Mammary epithelial cell (primary cell): ENCODE measurements around the gene NDRG4.

Experiments used
- CTCF ChIP-seq, 2 donors: IDR thresholded peaks in 1 of 2; conservative IDR thresholded peaks in 1 of 2; 2 replicates each; pipeline ENCODE4 v1.5.1; 2011 to 2012; ENCODE audit warnings: inconsistent platforms in 2 of 2, low read length in 2 of 2, mild to moderate bottlenecking in 2 of 2, control low read depth in 1 of 2, low read depth in 1 of 2; ENCODE audit not compliant: insufficient read depth in 1 of 2; ENCODE audit errors: extremely low read depth in 1 of 2
- EZH2 ChIP-seq: IDR thresholded peaks from 2 replicates; pipeline ENCODE4 v1.6.1; 2012; ENCODE audit warnings: low read length, inconsistent platforms, borderline replicate concordance

- TF ChIP-seq CTCF (conservative IDR thresholded peaks at IDR 0.05 in 1 of 2, IDR thresholded peaks at IDR 0.05 in 1 of 2; ENCODE audit: extremely low read depth in 1 of 2, insufficient read depth in 1 of 2, low read depth in 1 of 2, low read length in 2 of 2) = no peak
- TF ChIP-seq EZH2 = no peak
Observed at GRCh38 chr16:58490065-58490464, 9.9 kb upstream of the NDRG4 start.
